Muscle of leg (tissue), 11 donors: ENCODE data around the gene FBXL20. TPM values are rescaled to one million over a fixed set of nuclear protein-coding genes. Genes with fewer than 3 reads are reported as not detected.

Experiments
- DNase-seq: peaks from one replicate; pipeline ENCODE4 v3.0.0; 2013
- H3K27ac ChIP-seq: one replicate; pipeline ENCODE4 v1.5.1; 2013; ENCODE audit warnings: mild to moderate bottlenecking, low read length, control low read depth
- H3K27me3 ChIP-seq: one replicate; pipeline ENCODE4 v1.6.1; 2013; ENCODE audit warnings: low read length; ENCODE audit not compliant: control insufficient read depth, insufficient read depth
- H3K36me3 ChIP-seq: one replicate; pipeline ENCODE4 v1.6.1; 2013; ENCODE audit warnings: low read length; ENCODE audit not compliant: control insufficient read depth, insufficient read depth
- H3K4me1 ChIP-seq: one replicate; pipeline ENCODE4 v1.6.1; 2013; ENCODE audit warnings: low read length; ENCODE audit not compliant: control insufficient read depth, insufficient read depth
- H3K4me3 ChIP-seq: one replicate; pipeline ENCODE4 v1.5.1; 2013; ENCODE audit warnings: low read length, control low read depth
- H3K9me3 ChIP-seq: replicated peaks from 2 replicates; pipeline ENCODE4 v1.6.1; 2013; ENCODE audit warnings: low read depth, low read length; ENCODE audit not compliant: control insufficient read depth
- WGBS: methylation state at CpG from one replicate; pipeline ENCODE4 v1.1.5; 2013; ENCODE audit warnings: missing lambda C conversion rate; ENCODE audit not compliant: insufficient coverage; 5-methylcytosine and 5-hydroxymethylcytosine counted together
- polyA plus RNA-seq, 8 donors: library from polyadenylated mRNA; unstranded; fragments of 120-200 nt; gene quantifications; one replicate each; pipeline versions ENCODE4 v1.2.1 to v1.2.3, GENCODE V29; 2013; ENCODE audit warnings: inconsistent platforms in 1 of 8, low replicate concordance in 1 of 8; ENCODE audit not compliant: insufficient read length in 8 of 8, insufficient read depth in 1 of 8
- total RNA-seq: library from RNA; stranded (reverse); fragments of 120-200 nt; gene quantifications from one replicate; pipeline ENCODE4 v1.2.4, GENCODE V29; 2013

Gene FBXL20
- total and polyA plus RNA-seq, 9 donors, result 5.0 to 8.1 (median 5.9) TPM

GRCh38 chr17:39222866-39223834 lies 178.3 kb downstream of the FBXL20 start:
- Histone ChIP-seq H3K9me3 (no peaks in the 10 kb centered on the region), H3K4me3 (no peak overlapping the region), H3K4me1 (peaks cover 32% of the 10 kb centered on the region), H3K27me3 (peaks cover 67% of the 10 kb centered on the region), H3K36me3 (no peaks in the 10 kb centered on the region), H3K27ac (no peak overlapping the region)
- 70% methylated on average over 2 of the region's 9 CpGs for WGBS
- no peak for DNase-seq

DNA sequence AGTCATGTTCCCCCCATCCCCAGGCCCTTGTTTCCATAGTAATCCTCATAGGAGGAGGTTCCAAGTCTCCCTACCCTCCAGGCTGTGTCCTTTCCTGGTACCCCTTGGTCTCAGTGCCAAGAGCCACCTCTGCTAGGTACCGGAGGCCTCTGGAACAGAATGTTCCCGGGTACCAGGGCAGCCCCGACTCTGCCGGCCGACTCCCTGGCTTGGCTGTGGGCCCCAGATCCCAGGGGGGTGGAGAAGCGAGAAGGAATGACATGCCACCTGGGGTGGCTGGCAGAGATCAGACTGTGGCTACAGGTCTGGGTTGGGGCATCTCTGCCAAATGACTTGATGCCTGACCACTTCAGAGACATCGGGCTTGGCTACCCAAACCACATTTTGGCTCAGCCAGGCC lies 179.3 kb downstream of the FBXL20 start:
- 82% methylated on average over 7 of the region's 7 CpGs for WGBS
- Histone ChIP-seq H3K36me3 (no peaks in the 10 kb centered on the region), H3K27ac (no peak overlapping the region), H3K9me3 (no peaks in the 10 kb centered on the region), H3K27me3 (peaks cover 68% of the 10 kb centered on the region), H3K4me1 (peaks cover 34% of the 10 kb centered on the region), H3K4me3 (no peak overlapping the region)
- DNase-seq, result no peak

DNA sequence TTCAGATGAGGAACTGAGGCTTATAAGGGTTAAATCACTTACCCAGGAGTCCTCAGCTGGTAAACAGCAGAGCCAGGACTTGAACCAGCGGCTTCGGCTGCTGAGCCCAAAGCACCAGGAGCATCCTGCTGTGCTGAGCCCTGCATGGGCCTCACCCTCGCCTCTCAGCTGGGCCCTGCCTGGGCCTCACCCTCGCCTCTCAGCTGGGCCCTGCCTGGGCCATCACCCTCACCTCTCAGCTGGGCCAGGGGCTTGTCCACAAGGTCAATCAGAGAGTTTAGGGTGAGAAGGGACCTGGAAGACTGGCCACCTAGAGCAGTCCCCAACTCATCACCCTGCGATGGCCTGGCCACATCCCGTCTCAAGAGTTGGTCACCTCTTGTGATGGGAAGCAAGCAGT lies 179.9 kb downstream of the FBXL20 start:
- no peak for DNase-seq
- Histone ChIP-seq H3K9me3 (no peaks in the 10 kb centered on the region), H3K36me3 (no peaks in the 10 kb centered on the region), H3K4me3 (no peak overlapping the region), H3K27ac (no peak overlapping the region), H3K27me3 (peaks cover 68% of the 10 kb centered on the region), H3K4me1 (peaks cover 34% of the 10 kb centered on the region)
- WGBS, result 88% methylated on average over 6 of the region's 6 CpGs

- 54% methylated on average over 8 of the region's 8 CpGs for WGBS
- H3K9me3 ChIP-seq, result no peaks in the 10 kb centered on the region
- H3K27me3 ChIP-seq, result peaks cover 61% of the 10 kb centered on the region
- H3K4me3 ChIP-seq, result no peak overlapping the region
- no peak overlapping the region for H3K27ac ChIP-seq
- peaks cover 20% of the 10 kb centered on the region for H3K4me1 ChIP-seq
- no peak for DNase-seq
- no peaks in the 10 kb centered on the region for H3K36me3 ChIP-seq
Observed at GRCh38 chr17:39219647-39220154, 181.7 kb downstream of the FBXL20 start.

DNA sequence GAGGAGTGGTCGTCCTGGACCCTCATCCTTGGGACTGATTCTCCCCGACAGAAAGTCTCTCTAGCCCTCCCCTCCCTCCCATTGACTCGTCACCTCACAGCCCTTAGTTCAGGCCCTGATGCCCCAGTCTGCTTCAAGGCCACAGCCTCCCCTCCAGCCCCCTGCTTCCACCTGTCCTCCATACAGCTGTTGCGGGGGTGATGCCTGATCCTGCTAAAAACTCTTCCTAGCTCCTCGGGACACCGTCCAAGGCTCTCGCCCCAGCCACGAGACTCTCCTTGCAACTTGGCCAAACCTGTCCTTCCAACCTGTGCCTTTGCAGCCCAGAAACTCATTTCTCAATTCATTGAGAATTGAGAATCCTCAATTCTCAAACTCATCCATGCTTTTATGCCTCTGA lies 182.5 kb downstream of the FBXL20 start:
- Histone ChIP-seq H3K27me3 (peaks cover 59% of the 10 kb centered on the region), H3K36me3 (no peaks in the 10 kb centered on the region), H3K4me1 (peaks cover 17% of the 10 kb centered on the region), H3K4me3 (no peak overlapping the region), H3K27ac (no peak overlapping the region), H3K9me3 (no peaks in the 10 kb centered on the region)
- 44% methylated on average over 7 of the region's 8 CpGs for WGBS
- no peak for DNase-seq

DNA sequence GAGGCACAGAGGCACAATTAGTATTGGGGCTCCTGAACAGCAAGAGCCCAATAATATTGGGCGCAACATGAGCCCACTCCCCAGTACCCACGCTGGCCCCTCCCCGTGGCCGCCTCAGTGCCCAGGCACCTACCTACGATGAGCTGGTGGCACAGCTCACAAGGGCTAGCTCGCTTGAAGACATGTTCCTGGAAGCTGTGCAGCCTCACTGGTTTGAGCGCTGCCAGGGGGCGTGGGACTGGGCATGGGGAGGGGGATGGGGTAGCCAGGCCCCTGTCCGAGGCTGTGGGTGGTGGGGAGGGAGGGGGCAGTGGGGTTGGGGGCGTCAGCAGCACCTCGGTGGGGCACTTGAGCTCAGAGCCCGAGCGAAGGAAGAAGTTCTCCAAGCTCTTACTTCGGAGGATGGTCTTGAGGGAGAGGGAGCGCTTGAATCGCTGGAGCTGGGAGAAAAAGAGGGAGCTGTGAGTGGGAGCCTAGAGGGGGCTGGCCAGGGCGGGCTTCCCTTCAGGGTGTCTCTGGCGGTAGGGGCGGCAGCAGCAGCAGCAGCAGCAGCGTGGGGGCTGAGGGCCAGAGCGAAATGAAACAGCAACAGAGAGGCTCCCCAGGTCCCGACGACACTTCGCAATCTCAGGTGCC lies 183.6 kb downstream of the FBXL20 start:
- Histone ChIP-seq H3K27me3 (peaks cover 50% of the 10 kb centered on the region), H3K4me1 (peaks cover 17% of the 10 kb centered on the region), H3K4me3 (no peak overlapping the region), H3K27ac (no peak overlapping the region), H3K9me3 (no peaks in the 10 kb centered on the region), H3K36me3 (no peaks in the 10 kb centered on the region)
- DNase-seq, result no peak
- WGBS, result 16% methylated on average over 22 of the region's 24 CpGs

DNA sequence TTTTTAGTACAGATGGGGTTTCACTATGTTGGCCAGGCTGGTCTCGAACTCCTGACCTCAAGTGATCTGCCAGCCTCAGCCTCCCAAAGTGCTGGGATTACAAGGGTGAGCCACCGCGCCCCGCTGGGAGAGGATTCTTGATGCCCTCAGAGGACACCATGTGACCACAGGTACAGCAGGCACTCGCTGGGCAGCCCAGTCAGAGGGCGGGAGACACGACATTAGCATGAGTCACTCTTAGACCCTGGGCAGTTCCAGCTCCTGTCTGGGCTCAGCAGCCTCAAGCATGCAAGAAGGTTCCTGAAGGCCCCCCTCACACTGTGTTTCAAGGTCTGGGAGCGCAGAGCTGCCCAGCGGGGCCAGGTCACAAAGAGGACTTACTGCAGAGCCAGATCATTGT lies 187.6 kb downstream of the FBXL20 start:
- peaks cover 55% of the 10 kb centered on the region for H3K27me3 ChIP-seq
- WGBS, result 70% methylated on average over 9 of the region's 9 CpGs
- no peak for DNase-seq

DNA sequence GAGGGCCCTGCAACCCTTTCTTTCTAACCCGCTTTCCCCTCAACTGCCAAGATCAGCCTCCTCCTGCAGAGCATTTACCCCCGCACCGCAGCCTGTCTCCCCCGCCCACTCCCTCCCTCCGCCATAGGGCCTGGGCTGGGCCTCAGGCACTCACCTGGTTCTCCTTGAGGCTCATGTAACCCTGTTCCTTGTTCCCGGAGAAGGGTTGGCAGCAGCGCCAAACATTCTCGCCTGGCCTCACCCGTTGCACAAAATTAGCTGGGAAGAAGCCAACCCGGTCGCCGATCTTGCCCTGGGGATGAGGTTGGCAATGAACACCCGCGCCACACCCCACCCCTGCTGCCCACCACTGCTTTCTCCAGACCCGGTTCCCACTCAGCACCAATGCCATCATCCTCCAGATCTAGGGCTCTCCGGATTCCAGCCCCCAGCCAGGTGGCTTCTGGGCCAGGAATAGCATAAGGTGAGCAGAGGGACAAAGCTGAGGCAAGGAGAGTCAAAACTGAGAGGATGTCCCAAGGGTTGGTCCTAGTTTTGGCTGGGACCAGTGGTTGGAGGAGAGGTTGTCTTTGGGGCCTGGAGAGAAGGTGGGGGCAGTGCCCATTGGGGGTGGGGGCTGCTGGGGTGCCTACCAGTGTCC lies 188.5 kb downstream of the FBXL20 start:
- Histone ChIP-seq H3K27ac (no peak overlapping the region), H3K36me3 (no peaks in the 10 kb centered on the region), H3K9me3 (no peaks in the 10 kb centered on the region), H3K4me3 (no peak overlapping the region), H3K27me3 (peaks cover 50% of the 10 kb centered on the region), H3K4me1 (peaks cover 32% of the 10 kb centered on the region)
- DNase-seq, result no peak
- WGBS, result 53% methylated on average over 15 of the region's 16 CpGs

More for the DNA sequence above, 187.6 kb downstream of the FBXL20 start:
- H3K27ac ChIP-seq, result no peak overlapping the region
- H3K4me3 ChIP-seq, result no peak overlapping the region
- H3K36me3 ChIP-seq, result no peaks in the 10 kb centered on the region
- peaks cover 28% of the 10 kb centered on the region for H3K4me1 ChIP-seq
- H3K9me3 ChIP-seq, result no peaks in the 10 kb centered on the region

- no peak overlapping the region for H3K27ac ChIP-seq
- WGBS, result 70% methylated on average over 11 of the region's 11 CpGs
- peaks cover 32% of the 10 kb centered on the region for H3K4me1 ChIP-seq
Observed at GRCh38 chr17:39212195-39212810, 189.1 kb downstream of the FBXL20 start.

More at GRCh38 chr17:39212195-39212810, 189.1 kb downstream of the FBXL20 start:
- DNase-seq, result no peak
- no peaks in the 10 kb centered on the region for H3K36me3 ChIP-seq
- H3K4me3 ChIP-seq, result no peak overlapping the region
- peaks cover 44% of the 10 kb centered on the region for H3K27me3 ChIP-seq
- H3K9me3 ChIP-seq, result no peaks in the 10 kb centered on the region
